IMR-90 (cell line): ENCODE data around the gene KCNK3. TPM values are rescaled to one million over a fixed set of nuclear protein-coding genes. Genes with fewer than 3 reads are reported as not detected.

Experiments
- ATAC-seq: fragments of 200-7000 bp; cut with Tn5 transposase; 2 replicates; pipeline ENCODE4 v1.9.1; 2020; ENCODE audit warnings: low read depth, mild to moderate bottlenecking, moderate library complexity
- BruUV-seq: library from RNA; stranded (reverse); fragments of 400-500 nt; replicated peaks from 2 replicates; lab custom pipeline; 2021; lab: Mats Ljungman, UMichigan
- CTCF ChIA-PET: fragments of 300-600 bp; formaldehyde crosslinking; extraction: SDS; loops from one replicate; lab custom pipeline; 2021; ENCODE audit warnings: antibody characterized with exemption; lab: Yijun Ruan, JAX
- POLR2A ChIA-PET: fragments of 300-600 bp; sonication (Branson Sonifier 250); formaldehyde crosslinking; loops from one replicate; lab custom pipeline; 2022; ENCODE audit warnings: antibody characterized with exemption; ENCODE audit not compliant: unreplicated experiment; lab: Charles Lee
- DNase-seq: peaks from one replicate; pipeline ENCODE4 v3.0.0; 2013
- H2AFZ ChIP-seq: replicated peaks from 2 replicates; pipeline ENCODE3; 2013; ENCODE audit warnings: low read length, mild to moderate bottlenecking; ENCODE audit not compliant: poor library complexity
- H2AK5ac ChIP-seq: 2 replicates; pipeline ENCODE4 v1.6.1; 2013; ENCODE audit warnings: low read depth, low read length, inconsistent platforms
- H2AK9ac ChIP-seq: replicated peaks from 2 replicates; pipeline ENCODE3; 2013; ENCODE audit warnings: mild to moderate bottlenecking, low read depth, low read length, moderate library complexity; ENCODE audit not compliant: poor library complexity
- H2BK120ac ChIP-seq: 2 replicates; pipeline ENCODE4 v1.6.1; 2013; ENCODE audit warnings: low read depth, low read length, inconsistent platforms
- H2BK15ac ChIP-seq: 3 replicates; pipeline ENCODE4 v1.6.1; 2013; ENCODE audit warnings: low read depth, low read length, inconsistent platforms
- H2BK20ac ChIP-seq: 2 replicates; pipeline ENCODE4 v1.6.1; 2013; ENCODE audit warnings: low read depth, mild to moderate bottlenecking, inconsistent platforms, low read length, moderate library complexity
- H2BK5ac ChIP-seq: 2 replicates; pipeline ENCODE4 v1.6.1; 2013; ENCODE audit warnings: mild to moderate bottlenecking, low read depth, low read length, inconsistent platforms; ENCODE audit not compliant: poor library complexity, severe bottlenecking
- H3K14ac ChIP-seq: replicated peaks from 2 replicates; pipeline ENCODE4 v1.6.1; 2013; ENCODE audit warnings: low read depth, low read length, inconsistent platforms
- H3K18ac ChIP-seq: 2 replicates; pipeline ENCODE4 v1.6.1; 2013; ENCODE audit warnings: low read depth, low read length, control low read depth
- H3K23ac ChIP-seq: 2 replicates; pipeline ENCODE4 v1.6.1; 2013; ENCODE audit warnings: low read depth, low read length, inconsistent platforms
- H3K27ac ChIP-seq: 2 replicates; pipeline ENCODE4 v1.5.1; 2013; ENCODE audit warnings: mild to moderate bottlenecking, control low read depth, low read length; ENCODE audit not compliant: insufficient read depth
- H3K27me3 ChIP-seq: 2 replicates; pipeline ENCODE4 v1.6.1; 2013; ENCODE audit warnings: low read length; ENCODE audit not compliant: control insufficient read depth, insufficient read depth
- H3K36me3 ChIP-seq: 2 replicates; pipeline ENCODE4 v1.6.1; 2013; ENCODE audit warnings: low read length, mixed read lengths; ENCODE audit not compliant: control insufficient read depth, insufficient read depth
- H3K4ac ChIP-seq: 2 replicates; pipeline ENCODE4 v1.6.1; 2013; ENCODE audit warnings: low read depth, low read length, inconsistent platforms
- H3K4me1 ChIP-seq: 2 replicates; pipeline ENCODE4 v1.6.1; 2013; ENCODE audit warnings: low read length, mixed read lengths; ENCODE audit not compliant: control insufficient read depth, insufficient read depth
- H3K4me2 ChIP-seq: 2 replicates; pipeline ENCODE4 v1.6.1; 2013; ENCODE audit warnings: low read depth, mild to moderate bottlenecking, control low read depth, low read length, moderate library complexity
- H3K4me3 ChIP-seq: 2 replicates; pipeline ENCODE4 v1.5.1; 2013; ENCODE audit warnings: low read depth, mild to moderate bottlenecking, control low read depth, low read length, moderate library complexity; ENCODE audit not compliant: insufficient read depth
- H3K56ac ChIP-seq: 2 replicates; pipeline ENCODE4 v1.6.1; 2013; ENCODE audit warnings: low read length, inconsistent platforms; ENCODE audit not compliant: insufficient read depth; ENCODE audit errors: extremely low read depth
- H3K79me1 ChIP-seq, 2 experiments: 2 replicates each; pipeline ENCODE4 v1.6.1; 2013; ENCODE audit warnings: low read length in 2 of 2, inconsistent platforms in 1 of 2, low read depth in 1 of 2
- H3K9ac ChIP-seq: 2 replicates; pipeline ENCODE4 v1.6.1; 2013; ENCODE audit warnings: low read depth, low read length, control low read depth
- H3K9me1 ChIP-seq: 2 replicates; pipeline ENCODE4 v1.6.1; 2013; ENCODE audit warnings: low read length, inconsistent platforms; ENCODE audit not compliant: insufficient read depth
- H3K9me3 ChIP-seq: 2 replicates; pipeline ENCODE4 v1.6.1; 2013; ENCODE audit warnings: low read length; ENCODE audit not compliant: control insufficient read depth, insufficient read depth
- H4K20me1 ChIP-seq: 2 replicates; pipeline ENCODE4 v1.6.1; 2013; ENCODE audit warnings: low read length, inconsistent platforms; ENCODE audit not compliant: insufficient read depth
- H4K5ac ChIP-seq: 2 replicates; pipeline ENCODE4 v1.6.1; 2013; ENCODE audit warnings: mild to moderate bottlenecking, low read depth, low read length, control low read depth
- H4K8ac ChIP-seq, 2 experiments: 2 replicates each; pipeline ENCODE4 v1.6.1; 2013; ENCODE audit warnings: low read depth in 2 of 2, low read length in 2 of 2, control low read depth in 1 of 2, inconsistent platforms in 1 of 2
- H4K91ac ChIP-seq: 2 replicates; pipeline ENCODE4 v1.6.1; 2013; ENCODE audit warnings: low read depth, low read length, inconsistent platforms; ENCODE audit not compliant: insufficient read depth
- BHLHE40 ChIP-seq: fragments of 150-350 bp; IDR thresholded peaks from 2 replicates; pipeline ENCODE4 v1.6.1; 2016; ENCODE audit warnings: mild to moderate bottlenecking, low read depth, low read length
- NFE2L2 ChIP-seq: fragments of 150-350 bp; IDR thresholded peaks from 2 replicates; pipeline ENCODE4 v1.6.1; 2016; ENCODE audit warnings: low read depth, mild to moderate bottlenecking, low read length
- whole genome bisulfite sequencing, 2 experiments: methylation state at CpG; one replicate each; pipeline versions ENCODE4 v1.1.5 to v1.1.7; 2013; ENCODE audit warnings: missing lambda C conversion rate in 2 of 2; ENCODE audit not compliant: insufficient read length in 1 of 2; ENCODE audit errors: extremely low coverage in 2 of 2; 5-methylcytosine and 5-hydroxymethylcytosine counted together
- dilution Hi-C: fragments of 300-500 bp; cut with HindIII; formaldehyde crosslinking; loops from one replicate; pipeline ENCODE4 v1.14.3; 2018; ENCODE audit warnings: low sequenced_read_pairs; ENCODE audit not compliant: unreplicated experiment
- in situ Hi-C: fragments of 300-500 bp; cut with MboI; formaldehyde crosslinking; loops from 3 replicates; pipeline ENCODE4 v1.14.3; 2019; ENCODE audit warnings: low sequenced_read_pairs, inconsistent platforms, mixed read lengths
- intact Hi-C: fragments of 100-400 bp; cut with micrococcal nuclease; formaldehyde crosslinking; loops from 2 replicates; pipeline ENCODE4 v1.10.0; 2022
- polyA plus RNA-seq, 3 experiments: library from polyadenylated mRNA; depleted of rRNA; stranded (reverse); fragments of >200 nt; gene quantifications; 2 replicates each; pipeline ENCODE4 v1.2.3, GENCODE V29; 2012; ENCODE audit warnings: low replicate concordance in 1 of 3
- total RNA-seq: library from RNA; depleted of rRNA; stranded (reverse); fragments of >200 nt; gene quantifications from 2 replicates; pipeline ENCODE4 v1.2.3, GENCODE V29; 2012

The KCNK3 gene
- total and polyA plus RNA-seq, 2 of the 4 experiments (the other 2 are of a cell fraction): under 0.01 to 0.03 TPM

DNA sequence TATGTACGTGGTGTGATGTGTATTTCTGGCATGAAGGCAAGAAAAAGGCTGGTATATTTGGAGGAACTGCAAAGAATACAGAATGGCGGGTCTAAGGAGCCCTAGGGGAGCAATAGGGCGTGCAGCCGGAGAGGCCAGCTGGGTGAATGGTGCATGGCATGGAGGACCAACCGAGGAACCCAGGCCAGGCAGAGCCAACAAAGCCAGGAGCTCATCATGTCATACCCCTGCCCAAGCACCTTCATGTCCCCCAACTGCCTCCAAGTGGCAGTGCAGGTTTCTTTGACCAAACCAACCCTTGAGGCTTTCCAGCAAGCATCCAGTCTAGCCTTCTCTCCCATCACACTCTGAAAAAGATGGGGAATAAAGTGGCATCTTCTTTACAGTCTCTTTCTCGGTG, 8.9 kb upstream of the KCNK3 start:
- in situ Hi-C loops: no loop called here
- Histone ChIP-seq H3K18ac (no peak overlapping the region), H4K5ac (no peak overlapping the region), H2AFZ (no peak overlapping the region), H2AK5ac (no peak overlapping the region), H2BK15ac (no peak overlapping the region), H3K9ac (no peak overlapping the region), H2BK20ac (no peak overlapping the region), H3K23ac (no peak overlapping the region), H4K8ac (no peak overlapping the region), H3K4ac (no peak overlapping the region), H4K91ac (no peak overlapping the region), H3K9me3 (no peaks in the 10 kb centered on the region), H3K27me3 (peaks cover 73% of the 10 kb centered on the region), H3K4me3 (no peak overlapping the region), H3K14ac (no peak overlapping the region), H3K56ac (no peak overlapping the region), H4K20me1 (no peaks in the 10 kb centered on the region), H2BK120ac (no peak overlapping the region), H3K4me1 (no peaks in the 10 kb centered on the region), H3K36me3 (no peaks in the 10 kb centered on the region), H3K4me2 (no peak overlapping the region), H3K79me1 (no peaks in the 10 kb centered on the region), H3K27ac (no peak overlapping the region), H3K9me1 (no peaks in the 10 kb centered on the region), H2AK9ac (no peak overlapping the region), H2BK5ac (no peak overlapping the region)
- 91% methylated on average over 3 of the region's 6 CpGs; no CpG with 5 or more reads in 1 of the 2 experiments for WGBS, 2 experiments
- DNase-seq (no peak), ATAC-seq (no peak)
- POLR2A ChIA-PET: no interaction called here
- TF ChIP-seq NFE2L2 (no peak), BHLHE40 (no peak)
- intact Hi-C loops: no loop called here
- dilution Hi-C loops: no loop called here
- CTCF ChIA-PET: no interaction called here
- BruUV-seq: no TSS peak
